GM18505 (cell line): ENCODE results near the gene GAGE10.

Source experiments
- ATAC-seq: cut with Tn5 transposase; IDR thresholded peaks from one replicate; pipeline ENCODE4 v1.9.1; 2021; ENCODE audit not compliant: unreplicated experiment
- POLR2A ChIP-seq: IDR thresholded peaks from 4 replicates; pipeline ENCODE4 v1.6.1; 2011; ENCODE audit warnings: borderline replicate concordance; ENCODE audit not compliant: insufficient read depth, insufficient read length; ENCODE audit errors: extremely low read depth

Gene GAGE10, protein sequence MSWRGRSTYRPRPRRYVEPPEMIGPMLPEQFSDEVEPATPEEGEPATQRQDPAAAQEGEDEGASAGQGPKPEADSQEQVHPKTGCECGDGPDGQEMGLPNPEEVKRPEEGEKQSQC

DNA sequence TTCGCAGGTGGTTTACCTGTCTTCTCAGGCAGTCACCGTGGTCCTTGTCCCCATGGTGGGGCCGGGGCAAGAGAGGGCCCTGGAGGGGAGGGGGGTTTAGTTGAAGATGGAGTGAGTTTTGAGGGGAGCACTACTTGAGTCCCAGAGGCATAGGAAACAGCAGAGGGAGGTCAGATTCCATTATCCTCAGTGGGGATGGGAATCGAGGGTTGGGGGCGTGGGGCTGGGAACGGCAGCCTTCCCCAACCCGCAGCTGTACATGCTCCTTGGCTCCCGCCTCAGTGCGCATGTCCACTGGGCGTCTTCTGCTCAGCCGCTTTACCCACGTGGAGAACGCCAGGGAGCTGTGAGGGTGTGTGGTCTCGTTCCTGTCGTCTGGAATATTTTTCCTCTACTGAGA, at the start of gene GAGE10:
GAGE10 (plus strand) TSS at position 301 of the 400 bp plus-strand sequence. CDS start 1,214 bp downstream, outside the sequence.
- TF ChIP-seq POLR2A = no peak
- ATAC-seq = no peak

DNA sequence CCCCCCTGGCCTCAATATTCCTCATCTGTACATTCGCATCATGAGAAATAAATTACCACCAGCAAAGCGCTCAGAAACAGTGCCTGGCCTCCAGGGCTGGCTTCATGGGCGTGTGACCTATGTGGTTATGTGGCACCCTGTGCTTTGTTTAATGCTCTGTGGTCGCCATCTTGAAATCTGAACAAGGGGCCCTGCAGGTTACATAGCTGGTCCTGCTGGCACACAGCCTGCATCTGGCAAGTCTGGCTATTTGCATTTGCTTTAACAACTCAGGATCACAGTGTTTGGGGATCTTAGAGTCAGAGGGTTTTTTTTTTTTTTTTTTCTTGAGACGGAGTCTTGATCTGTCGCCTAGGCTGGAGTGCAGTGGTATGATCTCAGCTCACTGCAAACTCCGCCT, 48.8 kb upstream of the GAGE10 start:
- TF ChIP-seq POLR2A = no peak
- ATAC-seq = no peak

DNA sequence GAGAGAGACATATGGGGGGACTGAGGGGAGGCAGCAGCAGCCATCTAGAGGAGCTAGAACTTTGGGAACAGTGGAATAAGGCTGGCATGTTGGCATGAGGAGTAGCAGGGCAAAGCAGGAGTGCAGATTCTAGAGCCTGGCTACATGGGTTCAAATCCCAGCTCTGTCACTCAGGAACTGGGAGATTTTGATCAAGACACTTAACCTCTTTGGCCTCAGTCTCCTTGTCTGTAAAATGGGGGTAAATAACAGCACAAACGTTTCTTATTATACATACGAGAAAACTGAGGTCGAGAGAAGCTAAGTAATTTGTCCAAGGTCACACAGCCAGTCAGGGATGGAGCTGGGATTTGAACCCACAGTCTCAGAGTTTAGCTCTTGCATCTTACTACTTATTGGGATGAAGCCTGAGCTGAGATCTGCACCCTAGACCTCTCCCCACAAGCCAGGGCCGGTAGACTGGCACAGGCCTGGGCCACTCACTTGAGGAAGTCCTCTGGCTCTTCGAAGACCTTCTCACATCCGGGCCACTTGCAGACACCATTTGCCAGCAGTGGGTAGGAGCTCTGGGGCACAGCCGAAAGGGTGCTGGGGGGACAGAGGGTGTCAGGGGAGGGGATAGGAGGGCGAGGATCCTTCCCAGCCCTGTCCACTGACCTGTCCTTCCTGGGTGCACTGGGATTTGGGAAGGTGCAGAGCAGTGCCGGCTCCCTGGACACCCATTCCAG, 47.0 kb upstream of the GAGE10 start:
- TF ChIP-seq POLR2A = no peak
- no peak for ATAC-seq

DNA sequence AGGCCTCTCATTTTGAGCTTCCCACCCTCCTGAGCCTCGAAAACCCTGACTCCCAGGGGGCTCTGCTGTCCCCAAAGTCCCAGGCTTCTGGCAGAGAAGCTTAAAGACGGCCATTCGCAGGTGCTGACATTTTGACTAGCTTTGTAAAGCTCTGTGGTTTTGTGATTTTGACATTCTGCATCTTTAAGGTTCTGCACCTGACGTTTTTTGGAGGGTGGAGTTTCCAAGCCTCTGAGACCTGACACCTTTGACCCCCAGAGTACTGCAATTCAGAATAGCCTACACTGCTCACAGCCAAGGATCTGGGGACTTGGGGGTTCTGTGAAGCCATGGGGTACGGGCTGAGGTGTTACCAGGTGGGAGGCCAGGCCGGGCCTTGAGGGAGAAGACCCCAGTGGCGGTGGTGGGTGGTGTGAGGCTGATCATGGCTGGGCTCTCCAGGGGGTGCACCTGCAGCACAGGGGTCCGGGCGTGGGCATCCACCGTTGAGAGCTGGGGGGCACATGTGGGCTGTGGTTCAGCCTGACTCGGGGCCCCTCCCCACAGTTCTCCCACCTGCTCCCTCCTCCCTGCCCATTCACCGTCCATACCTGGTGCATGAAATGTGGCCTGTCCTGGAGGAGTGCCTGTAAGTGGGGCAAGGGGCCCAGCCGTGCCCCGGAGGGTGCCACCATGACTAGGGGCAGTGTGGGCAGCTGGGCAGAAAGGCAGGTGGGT, 46.2 kb upstream of the GAGE10 start:
- no peak for TF ChIP-seq POLR2A
- ATAC-seq = no peak

DNA sequence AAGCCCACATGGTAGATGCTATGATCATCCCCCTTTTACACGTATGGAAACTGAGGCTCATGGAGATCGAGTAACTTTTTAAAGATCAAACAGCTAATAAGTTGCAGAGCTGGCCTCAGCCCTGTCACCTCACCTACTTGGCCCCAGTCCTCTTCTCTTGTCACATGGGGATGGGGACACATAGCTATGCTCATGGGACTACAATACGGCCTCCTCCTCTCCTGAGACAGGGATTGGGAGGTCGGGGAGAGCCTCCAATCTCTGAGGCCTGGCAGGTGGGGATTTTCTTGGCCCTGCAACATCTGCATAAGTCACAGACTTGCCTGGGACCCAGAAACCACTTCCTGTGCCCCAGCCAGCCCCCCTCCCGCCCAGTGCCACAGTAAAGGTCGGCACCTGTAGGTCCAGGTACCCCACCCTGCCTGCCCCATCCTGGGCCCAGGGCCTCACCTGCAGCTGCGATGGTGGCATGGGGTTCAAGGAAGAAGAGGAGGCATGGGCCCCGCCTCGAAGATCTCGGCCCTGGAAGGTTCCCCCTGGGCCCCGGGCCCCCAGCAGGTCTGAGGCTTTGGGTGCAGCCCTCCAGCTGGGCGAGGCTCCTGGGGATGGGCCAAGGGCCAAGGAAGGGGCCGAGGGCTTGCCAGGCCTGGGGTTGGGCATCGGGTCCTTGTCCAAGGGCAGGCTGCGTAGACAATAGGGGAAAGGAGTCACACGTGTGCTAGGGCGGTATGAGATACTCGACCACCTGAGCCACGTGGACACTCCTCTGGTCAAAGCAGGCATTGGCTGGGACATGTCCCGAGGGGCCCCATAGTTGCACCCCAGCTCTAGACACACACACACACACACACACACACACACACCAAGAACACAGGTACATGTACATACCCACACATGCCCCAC, 45.3 kb upstream of the GAGE10 start:
- no peak for ATAC-seq

DNA sequence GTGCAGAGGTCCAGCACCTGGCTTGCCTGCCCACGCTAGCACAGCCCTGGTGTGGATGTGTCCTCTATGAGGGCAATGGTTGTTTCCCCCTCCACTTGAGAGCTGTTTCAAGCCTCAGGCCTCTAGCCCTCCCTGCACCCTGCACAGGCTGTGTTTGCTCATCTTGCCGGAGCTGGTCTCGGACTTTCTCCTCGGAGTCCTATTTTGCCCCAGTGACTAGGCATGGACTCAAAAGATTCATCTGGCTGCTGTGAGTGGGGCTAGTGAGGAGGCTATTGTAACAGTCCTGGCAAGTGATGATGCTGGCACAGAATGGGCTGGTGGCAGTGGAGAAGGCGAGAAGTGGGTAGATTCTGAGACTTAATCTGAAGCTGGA, 44.7 kb upstream of the GAGE10 start:
- no peak for ATAC-seq
- no peak for TF ChIP-seq POLR2A

More for the DNA sequence above, 45.3 kb upstream of the GAGE10 start:
- no peak for TF ChIP-seq POLR2A

DNA sequence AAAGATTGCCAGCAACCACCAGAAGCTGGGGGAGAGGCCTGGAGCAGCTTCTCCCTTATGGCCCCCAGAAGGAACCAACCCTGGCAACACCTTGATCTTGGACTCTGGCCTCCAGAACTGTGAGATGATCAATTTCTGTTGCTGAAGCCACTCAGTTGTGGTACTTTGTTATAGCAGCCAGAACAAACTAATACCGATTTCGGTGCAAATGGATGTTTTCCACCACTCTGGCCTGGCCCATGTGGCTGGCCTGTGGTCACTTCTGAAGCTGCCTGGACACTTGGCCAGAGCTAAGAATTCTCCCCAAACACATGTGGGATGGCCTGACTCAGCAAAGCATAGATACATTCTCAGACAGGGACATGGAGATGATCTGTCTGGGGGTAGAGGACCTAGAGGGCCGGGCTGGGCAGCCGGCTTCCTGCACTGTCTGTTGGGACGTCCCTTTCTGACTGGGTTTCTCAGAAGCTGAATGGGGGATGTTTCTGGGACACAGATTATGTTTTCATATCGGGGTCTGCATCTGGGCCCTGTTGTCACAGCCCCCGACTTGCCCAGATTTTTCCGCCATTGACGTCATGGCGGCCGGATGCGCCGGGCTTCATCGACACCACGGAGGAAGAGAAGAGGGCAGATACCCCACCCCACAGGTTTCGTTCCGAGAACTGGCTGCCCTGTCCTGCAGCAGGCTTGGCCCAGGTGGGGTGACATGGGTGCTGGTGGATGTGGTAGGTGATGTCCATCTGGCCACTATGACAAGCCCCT, 43.0 kb upstream of the GAGE10 start:
- no peak for ATAC-seq
- TF ChIP-seq POLR2A = no peak

DNA sequence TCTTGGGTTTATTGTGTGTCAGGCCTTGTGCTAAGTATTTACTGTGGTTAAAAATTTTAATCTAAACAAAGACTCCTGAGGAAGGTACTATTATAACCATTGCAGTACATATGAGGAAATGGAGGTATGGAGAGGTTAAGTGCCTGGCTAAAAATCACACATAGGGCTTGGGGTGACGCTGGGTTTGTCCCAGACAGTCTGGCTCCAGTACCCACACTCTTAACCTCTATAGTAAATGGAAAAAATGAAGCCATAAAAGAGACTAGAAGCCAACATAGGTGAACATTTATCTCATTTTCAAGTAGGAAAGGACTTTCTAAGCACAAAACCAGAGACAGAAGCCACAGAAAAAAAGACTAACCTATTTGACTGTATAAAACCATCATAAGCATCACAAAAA, 40.8 kb upstream of the GAGE10 start:
- no peak for TF ChIP-seq POLR2A
- ATAC-seq = no peak

DNA sequence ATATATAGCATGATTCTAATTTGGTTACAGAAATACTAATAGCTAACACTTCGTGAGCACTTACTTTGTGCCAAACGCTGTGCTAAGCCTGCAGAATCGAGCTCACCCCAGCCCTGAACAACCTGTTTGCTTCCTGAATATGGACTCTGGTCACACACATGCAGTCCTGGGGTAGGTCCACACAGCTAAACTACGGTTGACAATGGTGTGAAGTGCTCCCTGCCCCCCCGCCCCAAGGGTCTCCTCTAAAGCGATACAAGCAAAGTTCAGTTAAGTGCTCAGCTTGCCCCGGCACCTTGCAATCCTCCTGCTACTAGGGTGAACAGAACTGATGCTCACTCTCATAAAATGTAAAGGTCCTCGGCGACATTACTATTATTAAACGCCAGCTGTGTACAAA, 39.8 kb upstream of the GAGE10 start:
- no peak for ATAC-seq
- TF ChIP-seq POLR2A = no peak

DNA sequence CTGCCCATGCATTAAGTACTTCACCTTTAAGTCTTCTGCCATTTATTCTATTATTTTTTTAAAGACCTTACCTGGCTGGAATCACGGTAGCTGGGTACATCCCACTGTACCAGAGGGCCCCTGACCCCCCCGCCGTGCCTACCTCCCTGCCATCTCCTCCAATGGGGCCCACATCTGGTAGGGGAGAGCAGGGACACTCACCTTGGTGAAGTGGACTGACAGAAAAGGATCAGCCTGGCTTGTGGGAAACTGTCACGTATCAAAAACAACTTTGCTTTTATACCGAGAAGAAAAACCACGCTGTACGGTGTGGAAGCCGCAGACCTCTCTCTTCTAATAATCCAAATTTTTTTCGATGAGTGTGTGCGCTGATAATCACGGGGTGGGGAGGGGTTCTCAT, 39.0 kb upstream of the GAGE10 start, which contains the start of gene FOXP3:
FOXP3 (minus strand) TSS at position 251 of the 400 bp plus-strand sequence. CDS start 6,205 bp downstream, outside the sequence.
- no peak for TF ChIP-seq POLR2A
- no peak for ATAC-seq

DNA sequence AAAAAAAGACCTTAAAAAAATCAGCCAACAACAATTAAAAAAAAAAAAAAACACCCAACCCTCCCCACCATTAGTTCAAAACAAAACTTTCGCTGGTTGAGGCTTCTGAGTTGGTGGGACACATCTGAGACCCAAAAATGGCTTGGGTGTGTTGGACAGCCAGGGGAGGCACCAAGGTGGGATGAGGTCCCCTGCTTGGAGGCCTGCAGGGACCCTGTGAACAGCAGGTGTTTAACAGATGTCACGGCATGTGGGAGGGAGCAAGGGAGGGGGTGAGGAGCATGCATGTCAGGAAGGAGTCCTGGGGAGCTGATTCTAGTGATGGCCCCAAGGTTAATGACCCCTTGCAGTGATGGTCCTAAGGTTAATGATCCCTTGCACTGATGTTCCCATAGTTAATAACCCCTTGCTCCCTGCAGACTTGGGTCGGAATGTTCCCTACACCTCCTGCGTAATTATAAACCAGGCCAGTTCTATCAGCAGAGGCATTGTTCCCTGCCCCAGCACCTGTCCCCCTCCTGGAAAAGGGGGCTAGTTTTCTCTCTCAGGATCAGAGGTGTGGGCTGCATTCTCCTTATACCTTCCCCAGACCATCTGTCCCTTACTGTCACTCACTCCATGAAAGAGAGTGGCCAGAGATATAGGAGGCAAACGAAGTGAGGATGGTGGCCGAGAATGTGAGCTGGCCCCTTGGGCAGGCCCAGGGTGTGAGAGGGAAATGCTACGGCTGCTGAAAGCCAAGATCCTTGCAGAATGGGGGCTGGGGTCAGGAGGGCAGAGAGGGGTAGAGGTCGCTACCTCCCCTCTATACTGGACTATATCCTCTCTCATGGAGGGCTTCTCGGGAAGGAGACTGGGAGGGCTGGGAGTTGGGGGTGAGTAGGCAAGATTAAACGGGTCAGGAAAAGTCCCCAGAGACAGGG, 36.7 kb upstream of the GAGE10 start:
- ATAC-seq = no peak
- no peak for TF ChIP-seq POLR2A

DNA sequence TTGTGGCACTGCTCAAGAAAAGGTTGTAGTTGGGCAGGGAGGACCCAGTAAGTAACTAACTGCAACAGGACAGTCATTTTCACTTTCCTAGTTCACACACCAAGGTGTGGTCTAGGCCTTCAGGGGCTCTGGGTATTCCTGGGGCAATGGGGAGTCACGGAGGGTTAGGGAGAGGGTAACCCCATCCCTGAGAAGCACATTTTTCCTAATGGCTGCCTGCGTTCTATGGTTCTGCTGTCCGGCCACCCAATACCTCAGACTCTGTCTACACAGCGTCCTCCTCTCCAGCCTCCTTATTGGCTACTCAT, 34.8 kb upstream of the GAGE10 start:
- TF ChIP-seq POLR2A = no peak
- ATAC-seq = no peak
